GM12878 (cell line): Measurements from ENCODE around the gene ARHGAP22. TPM values are rescaled to one million over a fixed set of nuclear protein-coding genes. Genes with fewer than 3 reads are reported as not detected.

ENCODE experiments used
- ATAC-seq: fragments of 200-7000 bp; cut with Tn5 transposase; 3 replicates; pipeline ENCODE4 v1.9.1; 2020; ENCODE audit warnings: mild to moderate bottlenecking, moderate library complexity
- BruUV-seq: library from RNA; stranded (reverse); fragments of 400-500 nt; replicated peaks from 2 replicates; lab custom pipeline; 2021; lab: Mats Ljungman, UMichigan
- CTCF ChIA-PET: fragments of 300-600 bp; sonication (Branson Sonifier 250); formaldehyde crosslinking; extraction: SDS; loops from one replicate; lab custom pipeline; 2021; ENCODE audit warnings: inconsistent platforms; lab: Yijun Ruan, JAX
- POLR2A ChIA-PET: fragments of 350-600 bp; formaldehyde crosslinking; extraction: SDS; loops from one replicate; lab custom pipeline; 2021; ENCODE audit warnings: inconsistent platforms; lab: Charles Lee
- RAD21 ChIA-PET: fragments of 300-600 bp; sonication (Branson Sonifier 250); formaldehyde crosslinking; loops from one replicate; lab custom pipeline; 2023; ENCODE audit warnings: antibody characterized with exemption; ENCODE audit not compliant: unreplicated experiment; lab: Charles Lee
- SMC1A ChIA-PET: fragments of 300-600 bp; sonication (Branson Sonifier 250); formaldehyde crosslinking; loops from one replicate; lab custom pipeline; 2023; ENCODE audit not compliant: unreplicated experiment, uncharacterized antibody; lab: Charles Lee
- DNase-seq: peaks from one replicate; pipeline ENCODE4 v3.0.0-alpha.2; 2011; ENCODE audit warnings: low read depth, low spot score
- FAIRE-seq: peaks from 3 replicates; lab custom pipeline; 2011; peaks lifted over from hg19 to GRCh38; lab: Jason Lieb, UNC
- H2AFZ ChIP-seq: 2 replicates; pipeline ENCODE4 v1.6.0; 2011; ENCODE audit warnings: low read depth, low read length, control low read depth; ENCODE audit not compliant: control insufficient read depth
- H3K27ac ChIP-seq: 2 replicates; pipeline ENCODE4 v1.5.1; 2011; ENCODE audit warnings: control low read depth; ENCODE audit not compliant: control insufficient read depth, insufficient read depth
- H3K27me3 ChIP-seq, 2 experiments: replicated peaks in 1 of 2; 2 replicates each; pipeline versions ENCODE4 v1.6.0 to v1.6.1; 2011; ENCODE audit warnings: low read length in 1 of 2; ENCODE audit not compliant: control insufficient read depth in 2 of 2, insufficient read depth in 2 of 2
- H3K36me3 ChIP-seq, 2 experiments: 2 replicates each; pipeline ENCODE4 v1.5.1; 2011; ENCODE audit warnings: low read length in 1 of 2; ENCODE audit not compliant: control insufficient read depth in 2 of 2, insufficient read depth in 2 of 2
- H3K4me1 ChIP-seq: 2 replicates; pipeline ENCODE4 v1.6.1; 2011; ENCODE audit warnings: mild to moderate bottlenecking, low read length, moderate library complexity, mixed read lengths; ENCODE audit not compliant: control insufficient read depth, insufficient read depth
- H3K4me2 ChIP-seq: 2 replicates; pipeline ENCODE4 v1.6.0; 2011; ENCODE audit warnings: control low read depth; ENCODE audit not compliant: control insufficient read depth, insufficient read depth
- H3K4me3 ChIP-seq: fragments of 200-600 bp; sonication (generic); 2 replicates; pipeline ENCODE4 v1.5.1; 2016
- H3K79me2 ChIP-seq: 2 replicates; pipeline ENCODE4 v1.6.0; 2011; ENCODE audit warnings: low read length; ENCODE audit not compliant: control insufficient read depth, insufficient read depth
- H3K9ac ChIP-seq: 2 replicates; pipeline ENCODE4 v1.8.0; 2011; ENCODE audit warnings: low read length, control low read depth, mixed read lengths; ENCODE audit not compliant: control insufficient read depth, insufficient read depth
- H3K9me3 ChIP-seq: replicated peaks from 3 replicates; pipeline ENCODE4 v1.5.1; 2011; ENCODE audit warnings: mild to moderate bottlenecking, low read length; ENCODE audit not compliant: control insufficient read depth, insufficient read depth
- H4K20me1 ChIP-seq: 2 replicates; pipeline ENCODE4 v1.6.0; 2011; ENCODE audit not compliant: control insufficient read depth, insufficient read depth
- CHD1 ChIP-seq: IDR thresholded peaks from 2 replicates; pipeline ENCODE4 v1.6.1; 2012; ENCODE audit warnings: low read depth, low read length, improper control_type of control experiment
- E4F1 ChIP-seq: fragments of 450-650 bp; IDR thresholded peaks from 2 replicates; pipeline ENCODE4 v1.6.1; 2018; ENCODE audit warnings: borderline replicate concordance, mild to moderate bottlenecking; ENCODE audit not compliant: partially characterized antibody
- EED ChIP-seq: sonication (generic); IDR thresholded peaks from 2 replicates; pipeline ENCODE4 v1.6.1; 2016; ENCODE audit warnings: antibody characterized with exemption, low read depth
- IKZF1 ChIP-seq: fragments of 450-650 bp; conservative IDR thresholded peaks from 2 replicates; pipeline ENCODE4 v1.6.1; 2017; ENCODE audit warnings: antibody characterized with exemption, mild to moderate bottlenecking
- IKZF2 ChIP-seq, 2 experiments: fragments of 450-650 bp; IDR thresholded peaks; 2 replicates each; pipeline ENCODE4 v1.6.1; 2017; ENCODE audit warnings: mild to moderate bottlenecking in 2 of 2, moderate library complexity in 2 of 2
- NBN ChIP-seq: fragments of 450-650 bp; IDR thresholded peaks from 2 replicates; pipeline ENCODE4 v1.6.1; 2016
- POLR2AphosphoS5 ChIP-seq: IDR thresholded peaks from 2 replicates; pipeline ENCODE4 v1.6.1; 2011; ENCODE audit warnings: mild to moderate bottlenecking, low read length, inconsistent platforms
- SMAD1 ChIP-seq: fragments of 450-650 bp; IDR thresholded peaks from 2 replicates; pipeline ENCODE4 v1.6.1; 2018; ENCODE audit warnings: mild to moderate bottlenecking, low read depth; ENCODE audit not compliant: partially characterized antibody
- SPI1 ChIP-seq: IDR thresholded peaks from 2 replicates; pipeline ENCODE4 v1.6.1; 2011; ENCODE audit warnings: low read depth, mild to moderate bottlenecking, low read length, moderate library complexity, borderline replicate concordance; ENCODE audit not compliant: insufficient read depth
- TCF12 ChIP-seq: IDR thresholded peaks from 2 replicates; pipeline ENCODE4 v1.6.1; 2011; ENCODE audit warnings: low read depth, mild to moderate bottlenecking, low read length
- YY1 ChIP-seq: IDR thresholded peaks from 2 replicates; pipeline ENCODE4 v1.6.1; 2011; ENCODE audit warnings: low read depth, mild to moderate bottlenecking, low read length
- ZNF687 ChIP-seq: fragments of 450-650 bp; IDR thresholded peaks from 2 replicates; pipeline ENCODE4 v1.6.1; 2017; ENCODE audit warnings: mild to moderate bottlenecking, moderate library complexity
- WGBS: methylation state at CpG from one replicate; pipeline ENCODE4 v1.1.6; 2016; ENCODE audit warnings: low lambda C conversion rate; ENCODE audit not compliant: insufficient replicate concordance, insufficient coverage; ENCODE audit errors: missing lambda C conversion rate; 5-methylcytosine and 5-hydroxymethylcytosine counted together
- in situ Hi-C: fragments of 300-500 bp; cut with MboI; formaldehyde crosslinking; loops from 9 replicates; pipeline ENCODE4 v1.14.3; 2018; ENCODE audit warnings: mixed read lengths
- intact Hi-C: fragments of 100-400 bp; cut with micrococcal nuclease; formaldehyde crosslinking; loops from one replicate; pipeline ENCODE4 v1.14.2; 2022; ENCODE audit not compliant: unreplicated experiment
- polyA plus RNA-seq, 11 experiments: library from polyadenylated mRNA; depleted of rRNA in 4 of 11; unstranded in 6 of 11; stranded (reverse) in 5 of 11; fragments of >200 nt; fragmentation: Nextera tagmentation in 4 of 11; fragmentation: Illumina TruSeq in 1 of 11; extraction: Ambion mirVana in 4 of 11; extraction: Trizol in 1 of 11; gene quantifications; 1 replicate in 1 of 11; 2 replicates in 10 of 11; pipeline versions ENCODE4 v1.2.1 to v1.2.3, GENCODE V29; 2011 to 2016; ENCODE audit warnings: inconsistent platforms in 2 of 11, missing spikeins in 2 of 11, low read depth in 1 of 11
- total RNA-seq, 4 experiments: library from RNA; depleted of rRNA in 3 of 4; stranded (reverse); fragments of >200 nt in 3 of 4; fragmentation: Illumina TruSeq in 1 of 4; extraction: Trizol in 1 of 4; gene quantifications; 2 replicates each; pipeline versions ENCODE4 v1.2.1 to v1.2.3, GENCODE V29; 2013 to 2021
- TF ChIP-seq, protein P1 (sequence below): fragments of 450-650 bp; IDR thresholded peaks from 2 replicates; pipeline ENCODE4 v1.6.1; 2017; ENCODE audit warnings: low read depth, mild to moderate bottlenecking, moderate library complexity

Gene ARHGAP22
- total and polyA plus RNA-seq, 10 of the 15 experiments (the other 5 are each of a cell fraction or from before 2014, with no cell fraction given) = 0.07 to 0.61 (median 0.18) TPM; not detected in 5

- no peak for TF ChIP-seq E4F1
- TF ChIP-seq TCF12 = no peak
- TF ChIP-seq, all 136 proteins: peak for 0
Observed at GRCh38 chr10:48579251-48579960, 25.5 kb downstream of the ARHGAP22 start (continued).

GRCh38 chr10:48577158-48577557 lies 27.7 kb downstream of the ARHGAP22 start:
- CTCF ChIA-PET = interaction anchor here (1.3 to 3.5 kb wide), 3 partner anchors 21 to 79 kb away, joined by 4 to 19 read pairs (median 4); no protein-coding TSS in a partner anchor
- no peaks in the 10 kb centered on the region for H3K36me3 ChIP-seq
- H3K27ac ChIP-seq = peak overlapping the region; percentile 43; the same call in 1 of the 2 replicates
- no peak overlapping the region for H3K4me3 ChIP-seq
- POLR2A ChIA-PET = no interaction called here
- no TSS peak for BruUV-seq
- WGBS = 11% methylated on average over 5 of the region's 5 CpGs
- H4K20me1 ChIP-seq = no peaks in the 10 kb centered on the region
- peak overlapping the region; percentile 69 for H2AFZ ChIP-seq
- RAD21 ChIA-PET = interaction anchor here (1.0 kb wide), 1 partner anchor 25 kb away, joined by 3 read pairs; no protein-coding TSS in a partner anchor
- DNase-seq = no peak
- peak; percentile 68 for ATAC-seq
- no peaks in the 10 kb centered on the region for H3K9me3 ChIP-seq
- H3K9ac ChIP-seq = no peak overlapping the region
- peak; percentile 7 for FAIRE-seq
- in situ Hi-C loops (no loop called here), intact Hi-C loops (no loop called here)
- no peaks in the 10 kb centered on the region for H3K79me2 ChIP-seq
- SMC1A ChIA-PET = interaction anchor here (0.7 to 2.3 kb wide), 6 partner anchors 17 to 79 kb away, joined by 3 to 7 read pairs (median 4); no protein-coding TSS in a partner anchor
- H3K27me3 ChIP-seq = no peaks in the 10 kb centered on the region
- H3K4me2 ChIP-seq = no peak overlapping the region
- peaks cover 34% of the 10 kb centered on the region for H3K4me1 ChIP-seq
- TF ChIP-seq, protein P1, sequence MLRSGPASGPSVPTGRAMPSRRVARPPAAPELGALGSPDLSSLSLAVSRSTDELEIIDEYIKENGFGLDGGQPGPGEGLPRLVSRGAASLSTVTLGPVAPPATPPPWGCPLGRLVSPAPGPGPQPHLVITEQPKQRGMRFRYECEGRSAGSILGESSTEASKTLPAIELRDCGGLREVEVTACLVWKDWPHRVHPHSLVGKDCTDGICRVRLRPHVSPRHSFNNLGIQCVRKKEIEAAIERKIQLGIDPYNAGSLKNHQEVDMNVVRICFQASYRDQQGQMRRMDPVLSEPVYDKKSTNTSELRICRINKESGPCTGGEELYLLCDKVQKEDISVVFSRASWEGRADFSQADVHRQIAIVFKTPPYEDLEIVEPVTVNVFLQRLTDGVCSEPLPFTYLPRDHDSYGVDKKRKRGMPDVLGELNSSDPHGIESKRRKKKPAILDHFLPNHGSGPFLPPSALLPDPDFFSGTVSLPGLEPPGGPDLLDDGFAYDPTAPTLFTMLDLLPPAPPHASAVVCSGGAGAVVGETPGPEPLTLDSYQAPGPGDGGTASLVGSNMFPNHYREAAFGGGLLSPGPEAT = 0 out of 2 replicates have a peak, but pooled peaks have one; percentile 15
- TF ChIP-seq YY1 (0 out of 2 replicates have a peak, but pooled peaks have one; percentile 25), SPI1 (peak; percentile 1; the same call in 1 of the 2 replicates), SMAD1 (no peak), NBN (peak; percentile 26; the same call in 1 of the 2 replicates), ZNF687 (peak; percentile 78), IKZF1 (peak; percentile 33; the same call in 1 of the 2 replicates), POLR2AphosphoS5 (no peak), IKZF2 (IDR thresholded peaks at IDR 0.05) (peak; percentile 45 to 63; a peak in 2 of 4 replicates), EED (0 out of 2 replicates have a peak, but pooled peaks have one; percentile 39), CHD1 (no peak)
